Daoy (cell line): ENCODE measurements around the gene RGS3. TPM values are rescaled to one million over a fixed set of nuclear protein-coding genes. Genes with fewer than 3 reads are reported as not detected.

Source experiments
- DNase-seq: peaks from one replicate; pipeline ENCODE4 v3.0.0-alpha.2; 2015; ENCODE audit warnings: low read depth
- total RNA-seq: library from RNA; depleted of rRNA; stranded (reverse); fragments of >200 nt; shearing (Covaris generic); gene quantifications from 2 replicates; pipeline ENCODE4 v1.2.3, GENCODE V29; 2014

The RGS3 gene
- total RNA-seq, 1 experiment from 2014 or later, result 95.9 TPM

GRCh38 chr9:113600023-113600823 lies 136.7 kb downstream of the RGS3 start:
- DNase-seq, result peak; percentile 92

GRCh38 chr9:113600871-113601614 lies 137.5 kb downstream of the RGS3 start:
- no peak for DNase-seq

DNA sequence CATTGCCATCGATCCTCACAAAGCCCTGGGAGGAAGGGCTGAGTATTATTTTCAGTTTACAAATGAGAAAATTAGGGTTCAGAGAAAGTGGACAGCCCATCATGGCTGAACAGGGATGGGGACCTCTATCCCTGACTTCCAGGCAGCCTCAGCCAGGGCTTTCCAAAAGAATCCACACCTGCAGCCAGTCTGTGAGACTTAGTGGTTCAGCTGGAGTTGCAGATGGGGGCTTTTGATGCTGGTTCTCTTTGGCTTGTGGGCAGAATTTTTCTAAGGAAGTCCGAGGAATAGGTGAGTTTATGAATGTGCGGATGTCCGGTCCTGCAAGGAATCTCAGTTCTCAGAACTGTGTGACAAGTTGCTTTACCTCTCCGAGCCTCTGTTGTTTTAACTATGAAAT lies 138.1 kb downstream of the RGS3 start:
- no peak for DNase-seq

- peak; percentile 98 for DNase-seq
Measured at GRCh38 chr9:113602126-113603047, 138.9 kb downstream of the RGS3 start.

- no peak for DNase-seq
Measured at GRCh38 chr9:113603048-113603375, 139.5 kb downstream of the RGS3 start.

DNA sequence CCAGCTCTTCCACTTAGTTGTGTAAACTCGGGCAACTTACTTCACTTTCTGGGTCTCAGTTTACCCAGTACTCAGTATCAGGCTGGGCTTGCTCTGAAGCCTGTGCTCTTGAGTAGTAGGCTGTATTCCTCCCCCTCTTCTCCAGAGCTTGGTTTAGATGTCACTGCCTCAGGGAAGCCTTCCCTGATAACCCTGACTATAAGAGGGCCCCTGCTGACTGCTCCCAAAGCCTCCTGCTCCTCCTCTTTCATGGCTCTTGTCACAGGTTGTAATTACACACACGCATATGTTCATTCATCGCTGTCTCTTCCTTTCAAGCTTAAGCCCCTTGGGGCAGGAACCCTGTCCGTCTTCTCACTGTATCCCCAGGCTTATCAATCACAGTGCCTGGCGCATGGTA lies 140.2 kb downstream of the RGS3 start:
- no peak for DNase-seq

DNA sequence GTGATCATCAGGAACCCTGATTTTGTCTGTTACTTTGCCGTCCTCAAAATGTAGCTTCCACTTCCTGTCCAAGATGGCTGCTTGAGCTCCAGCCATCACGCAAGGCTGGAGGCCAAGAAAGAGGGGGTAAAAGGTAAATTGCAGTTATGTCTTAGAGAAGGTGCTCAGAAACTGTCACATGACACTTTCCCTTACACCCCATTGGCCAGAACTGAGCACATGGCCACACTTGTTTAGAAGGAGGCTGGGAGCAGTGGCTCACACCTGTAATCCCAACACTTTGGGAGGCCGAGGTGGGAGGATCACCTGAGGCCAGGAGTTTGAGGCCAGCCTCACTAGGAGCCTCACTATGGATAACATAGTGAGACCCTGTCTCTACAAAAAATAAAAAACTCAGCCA lies 140.9 kb downstream of the RGS3 start:
- DNase-seq, result no peak

- no peak for DNase-seq
Measured at GRCh38 chr9:113606510-113606909, 143.0 kb downstream of the RGS3 start.

DNA sequence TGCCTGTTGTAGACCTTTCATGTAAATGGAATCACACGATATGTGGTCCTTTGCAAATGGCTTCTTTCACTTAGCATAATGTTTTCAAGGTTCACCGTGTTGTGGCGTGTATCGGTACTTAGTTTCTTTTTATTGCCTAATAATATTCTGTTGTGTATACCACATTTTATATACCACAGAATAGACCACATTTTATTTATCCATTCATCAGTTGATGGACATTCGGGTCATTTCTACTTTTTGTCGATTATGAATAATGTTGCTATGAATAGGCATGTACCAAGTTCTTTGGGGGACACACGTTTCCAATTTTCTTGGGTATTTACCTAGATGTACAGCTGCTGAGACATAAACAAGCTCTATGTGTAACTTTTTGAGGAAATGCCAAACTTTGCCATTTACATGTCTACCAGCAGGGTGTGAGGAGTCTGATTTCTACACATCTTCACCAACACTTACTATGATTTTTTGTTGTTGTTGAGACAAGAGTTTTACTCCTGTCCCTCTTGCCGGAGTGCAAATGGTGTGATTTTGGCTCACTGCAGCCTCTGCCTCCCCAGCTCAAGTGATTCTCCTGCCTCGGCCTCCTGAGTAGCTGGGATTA lies 144.7 kb downstream of the RGS3 start:
- no peak for DNase-seq

DNA sequence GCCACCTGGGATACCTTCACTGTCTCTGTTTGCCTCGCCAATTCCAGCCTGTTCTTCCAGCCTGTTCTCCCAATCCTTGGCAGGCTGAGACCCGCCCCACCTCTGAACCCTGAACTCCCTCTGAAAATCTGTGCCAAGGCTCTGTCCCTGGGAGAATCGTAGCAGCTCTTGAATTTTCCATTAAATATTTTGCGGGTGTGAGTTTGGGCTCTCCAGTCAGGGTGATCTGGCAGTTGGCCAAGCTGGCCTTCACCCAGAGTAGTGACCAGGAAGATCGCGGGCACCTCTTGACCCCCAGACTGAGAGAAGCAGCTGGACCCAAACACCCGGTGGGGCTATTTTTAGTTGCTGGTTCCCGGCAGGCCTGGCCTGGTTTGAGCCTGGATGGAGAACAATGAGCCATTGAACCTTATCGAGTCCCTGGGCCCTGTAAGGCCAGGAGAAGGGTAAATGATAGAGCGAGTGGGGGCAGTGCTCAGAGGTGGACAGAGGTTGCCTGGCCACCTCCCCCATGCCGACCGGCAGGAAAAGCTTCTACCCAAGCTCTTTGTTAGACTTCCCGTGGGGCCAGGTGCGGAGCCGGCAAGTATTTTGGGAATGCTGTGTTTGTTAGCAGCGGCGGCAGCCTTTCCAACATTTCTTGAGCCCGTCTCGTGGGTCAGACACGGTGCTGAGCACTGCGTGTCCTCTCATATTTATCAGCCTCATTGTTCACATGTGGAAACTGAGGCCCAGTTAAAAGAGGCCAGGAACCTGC lies 146.2 kb downstream of the RGS3 start:
- DNase-seq, result peak; percentile 1

DNA sequence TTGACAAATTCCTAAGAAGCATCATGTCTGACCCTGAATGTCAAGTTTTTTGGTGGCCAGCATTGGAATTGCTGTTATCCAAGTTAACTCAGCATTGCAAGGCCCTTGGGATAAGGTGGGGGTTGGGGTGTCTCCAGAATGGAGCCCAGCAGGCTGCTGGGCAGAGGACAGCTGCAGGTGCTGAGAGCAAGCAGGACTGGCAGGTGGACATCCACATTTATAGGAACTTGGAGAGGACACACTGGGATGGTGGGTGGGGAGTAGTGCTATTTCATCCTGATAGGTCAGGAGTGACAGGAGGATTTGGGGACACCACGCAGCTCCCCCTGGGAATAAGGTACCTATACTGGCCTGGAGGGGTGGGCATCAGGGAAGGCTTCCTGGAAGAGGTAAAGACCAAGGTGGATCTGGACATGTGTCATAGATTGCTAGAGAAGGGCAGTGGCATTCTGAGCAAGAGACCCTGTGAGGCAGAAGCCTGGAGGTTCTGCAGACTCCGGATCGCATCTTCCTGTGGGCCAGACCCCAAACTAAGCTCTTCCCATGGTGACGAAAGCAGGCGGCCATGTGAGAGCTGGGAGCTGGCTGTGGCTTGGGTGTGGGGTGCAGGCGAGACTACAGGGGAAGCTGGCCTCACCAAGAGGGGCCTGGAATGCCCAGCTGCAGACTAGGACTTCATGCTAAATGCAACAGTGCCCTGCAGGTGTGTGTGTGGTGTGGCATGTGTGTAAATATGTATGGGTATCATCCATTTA lies 148.1 kb downstream of the RGS3 start:
- DNase-seq, result no peak

DNA sequence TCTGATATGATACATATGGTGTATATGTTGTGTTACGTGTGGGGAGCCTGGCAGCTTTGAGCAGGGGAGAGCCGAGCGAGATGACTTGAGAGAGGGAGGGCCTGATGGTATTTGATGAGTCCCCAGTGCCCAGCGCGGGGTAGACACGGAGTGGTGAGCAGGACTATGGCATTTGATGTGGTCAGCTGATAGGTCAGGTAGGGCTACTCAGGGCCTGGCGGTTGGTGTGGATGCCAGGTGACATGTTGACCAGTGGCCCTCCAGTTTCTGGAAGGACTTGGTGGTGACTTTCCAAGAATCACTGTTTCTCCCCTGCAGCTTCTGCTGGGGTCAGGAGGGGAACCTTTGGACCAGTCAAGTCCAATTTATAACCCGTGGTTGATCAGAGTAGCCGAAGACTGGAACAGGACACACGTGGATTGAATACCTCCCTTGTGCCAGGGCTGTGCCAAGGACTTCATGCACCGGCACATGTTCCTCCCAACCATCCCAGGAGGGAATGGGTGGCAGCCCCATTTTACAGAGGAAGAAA lies 148.8 kb downstream of the RGS3 start:
- DNase-seq, result no peak

- no peak for DNase-seq
Measured at GRCh38 chr9:113612828-113613227, 149.3 kb downstream of the RGS3 start.

GRCh38 chr9:113613815-113614413 lies 150.4 kb downstream of the RGS3 start:
- DNase-seq, result no peak

GRCh38 chr9:113614843-113615648 lies 151.5 kb downstream of the RGS3 start:
- no peak for DNase-seq

GRCh38 chr9:113616116-113616515 lies 152.6 kb downstream of the RGS3 start:
- DNase-seq, result no peak

GRCh38 chr9:113616621-113617496 lies 153.3 kb downstream of the RGS3 start:
- DNase-seq, result no peak

GRCh38 chr9:113617550-113617949 lies 154.0 kb downstream of the RGS3 start:
- no peak for DNase-seq
